Tibial nerve (tissue), 4 donors: ENCODE results near the gene TMEM109.

ENCODE experiments used
- CTCF ChIP-seq, 5 experiments: fragments of 200-600 bp in 3 of 5; fragments of 450-650 bp in 2 of 5; sonication (generic) in 3 of 5; IDR thresholded peaks; one replicate each; pipeline ENCODE4 v1.5.1; 2016 to 2019; ENCODE audit warnings: antibody characterized with exemption in 5 of 5, mild to moderate bottlenecking in 3 of 5, moderate library complexity in 2 of 5
- EP300 ChIP-seq, 2 donors: sonication (generic); formaldehyde crosslinking; IDR thresholded peaks; one replicate each; pipeline ENCODE4 v1.6.1; 2017; ENCODE audit warnings: antibody characterized with exemption in 2 of 2, mild to moderate bottlenecking in 1 of 2
- POLR2A ChIP-seq, 2 donors: fragments of 450-650 bp; IDR thresholded peaks; one replicate each; pipeline ENCODE4 v1.6.1; 2017; ENCODE audit warnings: antibody characterized with exemption in 2 of 2, mild to moderate bottlenecking in 2 of 2, moderate library complexity in 2 of 2

- TF ChIP-seq POLR2A (IDR thresholded peaks at IDR 0.05) (no peak), CTCF (IDR thresholded peaks at IDR 0.05) (no peak), EP300 (IDR thresholded peaks at IDR 0.05) (no peak)
These were observed 20.3 kb downstream of the TMEM109 start for GRCh38 chr11:60934124-60934789.
